SK-N-SH (cell line): ENCODE data around the gene TMEM50A. TPM values are rescaled to one million over a fixed set of nuclear protein-coding genes. Genes with fewer than 3 reads are reported as not detected.
"Not testable (repeated sequence)": the region's sequence is repeated elsewhere in the genome, so short reads cannot be mapped to it uniquely, and the experiment has no call there.

Source experiments
- CTCF ChIA-PET: fragments of 300-600, 350-600 bp; formaldehyde crosslinking; extraction: SDS; loops from one replicate; lab custom pipeline; 2021; lab: Yijun Ruan, JAX
- POLR2A ChIA-PET: fragments of 350-600 bp; sonication (Branson Sonifier 250); formaldehyde crosslinking; extraction: SDS; loops from one replicate; lab custom pipeline; 2020; ENCODE audit warnings: antibody characterized with exemption, inconsistent platforms; lab: Yijun Ruan, JAX
- DNase-seq: peaks from one replicate; pipeline ENCODE4 v3.0.0; 2012
- H2AFZ ChIP-seq: fragments of 200-600 bp; sonication (generic); 2 replicates; pipeline ENCODE4 v1.8.1; 2016; ENCODE audit warnings: antibody characterized with exemption, mild to moderate bottlenecking, low read depth
- H3F3A ChIP-seq: fragments of 200-600 bp; sonication (generic); replicated peaks from 2 replicates; pipeline ENCODE3; 2016; ENCODE audit warnings: antibody characterized with exemption, mild to moderate bottlenecking; ENCODE audit not compliant: insufficient read depth
- H3K27ac ChIP-seq, 2 experiments: fragments of 200-500 bp in 1 of 2; fragments of 200-600 bp in 1 of 2; sonication (Bioruptor generic) in 1 of 2; sonication (generic), shearing (Covaris generic) in 1 of 2; 2 replicates each; pipeline versions ENCODE4 v1.5.1 to v1.6.1; 2014 to 2016; ENCODE audit warnings: low read depth in 2 of 2, inconsistent platforms in 1 of 2, low read length in 1 of 2, mild to moderate bottlenecking in 1 of 2, mixed read lengths in 1 of 2
- H3K27me3 ChIP-seq: fragments of 200-600 bp; sonication (generic), shearing (Covaris generic); 2 replicates; pipeline ENCODE4 v1.6.1; 2016; ENCODE audit warnings: mixed run types; ENCODE audit not compliant: insufficient read depth
- H3K36me3 ChIP-seq, 2 experiments: fragments of 200-500 bp in 1 of 2; fragments of 200-600 bp in 1 of 2; sonication (Bioruptor generic) in 1 of 2; sonication (generic) in 1 of 2; replicated peaks in 1 of 2; 2 replicates each; pipeline versions ENCODE3 to v1.5.1; 2014 to 2016; ENCODE audit warnings: low read length in 1 of 2, mild to moderate bottlenecking in 1 of 2; ENCODE audit not compliant: insufficient read depth in 2 of 2, control insufficient read depth in 1 of 2
- H3K4me1 ChIP-seq, 2 experiments: fragments of 200-500 bp in 1 of 2; fragments of 200-600 bp in 1 of 2; sonication (Bioruptor generic) in 1 of 2; sonication (generic), shearing (Covaris generic) in 1 of 2; 2 replicates each; pipeline versions ENCODE4 v1.5.1 to v1.6.1; 2014 to 2016; ENCODE audit warnings: low read depth in 1 of 2, low read length in 1 of 2, mixed run types in 1 of 2; ENCODE audit not compliant: insufficient read depth in 2 of 2, control insufficient read depth in 1 of 2
- H3K4me2 ChIP-seq: fragments of 200-600 bp; sonication (generic), shearing (Covaris generic); 2 replicates; pipeline ENCODE4 v1.6.1; 2017; ENCODE audit warnings: mixed run types
- H3K4me3 ChIP-seq, 2 experiments: fragments of 200-500 bp in 1 of 2; fragments of 200-600 bp in 1 of 2; sonication (Bioruptor generic) in 1 of 2; sonication (generic), shearing (Covaris generic) in 1 of 2; 2 replicates each; pipeline versions ENCODE4 v1.5.1 to v1.8.1; 2014 to 2016; ENCODE audit warnings: low read depth in 2 of 2, inconsistent platforms in 1 of 2, low read length in 1 of 2, mild to moderate bottlenecking in 1 of 2, mixed read lengths in 1 of 2, moderate library complexity in 1 of 2
- H3K79me2 ChIP-seq: fragments of 200-600 bp; sonication (generic); 2 replicates; pipeline ENCODE4 v1.8.1; 2017; ENCODE audit warnings: mild to moderate bottlenecking; ENCODE audit not compliant: insufficient read depth
- H3K9ac ChIP-seq: fragments of 200-600 bp; sonication (generic); 2 replicates; pipeline ENCODE4 v1.6.1; 2017; ENCODE audit warnings: mixed run types
- H3K9me2 ChIP-seq: fragments of 200-600 bp; sonication (generic); 2 replicates; pipeline ENCODE4 v1.6.1; 2017; ENCODE audit warnings: mixed run types
- H3K9me3 ChIP-seq: fragments of 200-600 bp; sonication (generic); 2 replicates; pipeline ENCODE4 v1.6.1; 2017; ENCODE audit warnings: mixed run types, mild to moderate bottlenecking, moderate library complexity
- H4K20me1 ChIP-seq: fragments of 200-600 bp; sonication (generic); 2 replicates; pipeline ENCODE4 v1.6.1; 2017; ENCODE audit warnings: mild to moderate bottlenecking, mixed run types; ENCODE audit not compliant: insufficient read depth
- CHD2 ChIP-seq: fragments of 150-350 bp; IDR thresholded peaks from 2 replicates; pipeline ENCODE4 v1.6.1; 2018; ENCODE audit warnings: low read length; ENCODE audit not compliant: partially characterized antibody
- CTCF ChIP-seq: fragments of 200-600 bp; sonication (generic); IDR thresholded peaks from 2 replicates; pipeline ENCODE4 v1.6.1; 2017; ENCODE audit warnings: antibody characterized with exemption, mild to moderate bottlenecking, moderate library complexity
- GABPA ChIP-seq: IDR thresholded peaks from 2 replicates; pipeline ENCODE4 v1.4.0; 2012; ENCODE audit warnings: low read depth, mild to moderate bottlenecking
- NFIC ChIP-seq: IDR thresholded peaks from 2 replicates; pipeline ENCODE4 v1.4.0; 2012; ENCODE audit warnings: borderline replicate concordance
- RCOR1 ChIP-seq: fragments of 150-350 bp; IDR thresholded peaks from 2 replicates; pipeline ENCODE4 v1.6.1; 2017; ENCODE audit warnings: antibody characterized with exemption, low read length
- SIN3A ChIP-seq: IDR thresholded peaks from 2 replicates; pipeline ENCODE4 v1.6.1; 2012; ENCODE audit warnings: low read depth, mild to moderate bottlenecking, low read length, moderate library complexity, borderline replicate concordance
- USF1 ChIP-seq: IDR thresholded peaks from 2 replicates; pipeline ENCODE4 v1.4.0; 2012; ENCODE audit warnings: low read depth, borderline replicate concordance
- WGBS: methylation state at CpG from one replicate; pipeline ENCODE4 v1.1.6; 2017; ENCODE audit warnings: low lambda C conversion rate; 5-methylcytosine and 5-hydroxymethylcytosine counted together
- polyA plus RNA-seq, 3 experiments: library from polyadenylated mRNA; depleted of rRNA; stranded (reverse); fragments of >200 nt; gene quantifications; 2 replicates each; pipeline ENCODE4 v1.2.3, GENCODE V29; 2012
- TF ChIP-seq, protein P1 (sequence below): IDR thresholded peaks from 2 replicates; pipeline ENCODE4 v1.4.0; 2012; ENCODE audit warnings: low read depth, borderline replicate concordance
- TF ChIP-seq, protein P2 (sequence below): fragments of 150-350 bp; IDR thresholded peaks from 2 replicates; pipeline ENCODE4 v1.6.1; 2016; ENCODE audit warnings: mild to moderate bottlenecking, low read depth, low read length

TMEM50A gene
- polyA plus RNA-seq, 1 of the 3 experiments (the other 2 are of a cell fraction): 95.5 TPM

- TF ChIP-seq, protein P1, sequence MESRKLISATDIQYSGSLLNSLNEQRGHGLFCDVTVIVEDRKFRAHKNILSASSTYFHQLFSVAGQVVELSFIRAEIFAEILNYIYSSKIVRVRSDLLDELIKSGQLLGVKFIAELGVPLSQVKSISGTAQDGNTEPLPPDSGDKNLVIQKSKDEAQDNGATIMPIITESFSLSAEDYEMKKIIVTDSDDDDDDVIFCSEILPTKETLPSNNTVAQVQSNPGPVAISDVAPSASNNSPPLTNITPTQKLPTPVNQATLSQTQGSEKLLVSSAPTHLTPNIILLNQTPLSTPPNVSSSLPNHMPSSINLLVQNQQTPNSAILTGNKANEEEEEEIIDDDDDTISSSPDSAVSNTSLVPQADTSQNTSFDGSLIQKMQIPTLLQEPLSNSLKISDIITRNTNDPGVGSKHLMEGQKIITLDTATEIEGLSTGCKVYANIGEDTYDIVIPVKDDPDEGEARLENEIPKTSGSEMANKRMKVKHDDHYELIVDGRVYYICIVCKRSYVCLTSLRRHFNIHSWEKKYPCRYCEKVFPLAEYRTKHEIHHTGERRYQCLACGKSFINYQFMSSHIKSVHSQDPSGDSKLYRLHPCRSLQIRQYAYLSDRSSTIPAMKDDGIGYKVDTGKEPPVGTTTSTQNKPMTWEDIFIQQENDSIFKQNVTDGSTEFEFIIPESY: no peak
- TF ChIP-seq GABPA: no peak
- TF ChIP-seq RCOR1: no peak
- TF ChIP-seq NFIC: no peak
- TF ChIP-seq CHD2: no peak
- TF ChIP-seq SIN3A: no peak
- TF ChIP-seq USF1: no peak
- TF ChIP-seq CTCF: no peak
- TF ChIP-seq, protein P2, sequence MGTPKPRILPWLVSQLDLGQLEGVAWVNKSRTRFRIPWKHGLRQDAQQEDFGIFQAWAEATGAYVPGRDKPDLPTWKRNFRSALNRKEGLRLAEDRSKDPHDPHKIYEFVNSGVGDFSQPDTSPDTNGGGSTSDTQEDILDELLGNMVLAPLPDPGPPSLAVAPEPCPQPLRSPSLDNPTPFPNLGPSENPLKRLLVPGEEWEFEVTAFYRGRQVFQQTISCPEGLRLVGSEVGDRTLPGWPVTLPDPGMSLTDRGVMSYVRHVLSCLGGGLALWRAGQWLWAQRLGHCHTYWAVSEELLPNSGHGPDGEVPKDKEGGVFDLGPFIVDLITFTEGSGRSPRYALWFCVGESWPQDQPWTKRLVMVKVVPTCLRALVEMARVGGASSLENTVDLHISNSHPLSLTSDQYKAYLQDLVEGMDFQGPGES: no peak
Measured at GRCh38 chr1:25361901-25362300, 23.8 kb downstream of the TMEM50A start (continued).

GRCh38 chr1:25362634-25363559 is 24.8 kb downstream of the TMEM50A start:
- H2AFZ ChIP-seq, DNase-seq, H3K27ac ChIP-seq, CTCF ChIA-PET, POLR2A ChIA-PET, H3K4me3 ChIP-seq, H3K9ac ChIP-seq, H3K9me3 ChIP-seq, H3K27me3 ChIP-seq, H4K20me1 ChIP-seq, H3K4me2 ChIP-seq, H3K9me2 ChIP-seq, H3K4me1 ChIP-seq: not testable (repeated sequence)
- H3F3A ChIP-seq: peaks cover 19% of the 10 kb centered on the region
- peaks cover 27 to 44% of the 10 kb centered on the region in 2 experiments for H3K36me3 ChIP-seq
- no CpG with 5 or more reads among the region's 17 CpGs for WGBS
- H3K79me2 ChIP-seq: peaks cover 19% of the 10 kb centered on the region; the same call in 1 of the 2 replicates
